OCI-LY3 (cell line): ENCODE data around the gene OR5A1.

Experiments
- EZH2phosphoT487 ChIP-seq: fragments of 200-600 bp; shearing (Covaris generic); IDR thresholded peaks from 2 replicates; pipeline ENCODE4 v1.6.1; 2018; ENCODE audit warnings: antibody characterized with exemption, mixed run types, low read depth
- TF ChIP-seq, protein P1 (sequence below): fragments of 200-600, 300-600 bp; sonication (generic); IDR thresholded peaks from 2 replicates; pipeline ENCODE4 v1.5.1; 2014; ENCODE audit warnings: antibody characterized with exemption, low read length, low read depth

DNA sequence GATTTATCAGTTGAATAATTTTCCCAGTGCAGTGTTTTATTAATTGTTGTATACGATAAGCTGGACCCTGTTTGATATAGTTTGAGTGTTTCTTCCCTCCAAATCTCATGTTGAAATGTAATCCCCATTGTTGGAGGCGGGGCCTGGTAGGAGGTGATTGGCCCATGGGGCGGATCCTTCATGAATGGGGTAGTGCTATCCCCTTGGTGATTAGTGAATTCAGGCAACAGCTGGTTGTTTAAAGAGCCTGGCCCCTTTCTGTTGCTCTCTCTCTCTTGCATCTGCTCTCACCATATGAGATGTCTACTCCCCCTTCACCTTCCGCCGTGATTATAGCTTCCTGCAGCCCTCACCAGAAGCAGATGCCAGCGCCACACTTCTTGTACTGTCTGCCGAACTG, 1.5 kb downstream of the OR5A1 start:
- TF ChIP-seq, protein P1, sequence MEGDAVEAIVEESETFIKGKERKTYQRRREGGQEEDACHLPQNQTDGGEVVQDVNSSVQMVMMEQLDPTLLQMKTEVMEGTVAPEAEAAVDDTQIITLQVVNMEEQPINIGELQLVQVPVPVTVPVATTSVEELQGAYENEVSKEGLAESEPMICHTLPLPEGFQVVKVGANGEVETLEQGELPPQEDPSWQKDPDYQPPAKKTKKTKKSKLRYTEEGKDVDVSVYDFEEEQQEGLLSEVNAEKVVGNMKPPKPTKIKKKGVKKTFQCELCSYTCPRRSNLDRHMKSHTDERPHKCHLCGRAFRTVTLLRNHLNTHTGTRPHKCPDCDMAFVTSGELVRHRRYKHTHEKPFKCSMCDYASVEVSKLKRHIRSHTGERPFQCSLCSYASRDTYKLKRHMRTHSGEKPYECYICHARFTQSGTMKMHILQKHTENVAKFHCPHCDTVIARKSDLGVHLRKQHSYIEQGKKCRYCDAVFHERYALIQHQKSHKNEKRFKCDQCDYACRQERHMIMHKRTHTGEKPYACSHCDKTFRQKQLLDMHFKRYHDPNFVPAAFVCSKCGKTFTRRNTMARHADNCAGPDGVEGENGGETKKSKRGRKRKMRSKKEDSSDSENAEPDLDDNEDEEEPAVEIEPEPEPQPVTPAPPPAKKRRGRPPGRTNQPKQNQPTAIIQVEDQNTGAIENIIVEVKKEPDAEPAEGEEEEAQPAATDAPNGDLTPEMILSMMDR, result no peak
- no peak for TF ChIP-seq EZH2phosphoT487
